22Rv1 (cell line): Measurements from ENCODE around the gene KAZN.

ENCODE experiments used
- ZFX ChIP-seq: fragments of 450-650 bp; IDR thresholded peaks from 2 replicates; pipeline ENCODE4 v1.6.1; 2017; ENCODE audit warnings: antibody characterized with exemption, borderline replicate concordance
- TF ChIP-seq, protein P1 (sequence below): fragments of 450-650 bp; IDR thresholded peaks from 2 replicates; pipeline ENCODE4 v1.5.1; 2017; ENCODE audit warnings: mild to moderate bottlenecking

- TF ChIP-seq, protein P1, sequence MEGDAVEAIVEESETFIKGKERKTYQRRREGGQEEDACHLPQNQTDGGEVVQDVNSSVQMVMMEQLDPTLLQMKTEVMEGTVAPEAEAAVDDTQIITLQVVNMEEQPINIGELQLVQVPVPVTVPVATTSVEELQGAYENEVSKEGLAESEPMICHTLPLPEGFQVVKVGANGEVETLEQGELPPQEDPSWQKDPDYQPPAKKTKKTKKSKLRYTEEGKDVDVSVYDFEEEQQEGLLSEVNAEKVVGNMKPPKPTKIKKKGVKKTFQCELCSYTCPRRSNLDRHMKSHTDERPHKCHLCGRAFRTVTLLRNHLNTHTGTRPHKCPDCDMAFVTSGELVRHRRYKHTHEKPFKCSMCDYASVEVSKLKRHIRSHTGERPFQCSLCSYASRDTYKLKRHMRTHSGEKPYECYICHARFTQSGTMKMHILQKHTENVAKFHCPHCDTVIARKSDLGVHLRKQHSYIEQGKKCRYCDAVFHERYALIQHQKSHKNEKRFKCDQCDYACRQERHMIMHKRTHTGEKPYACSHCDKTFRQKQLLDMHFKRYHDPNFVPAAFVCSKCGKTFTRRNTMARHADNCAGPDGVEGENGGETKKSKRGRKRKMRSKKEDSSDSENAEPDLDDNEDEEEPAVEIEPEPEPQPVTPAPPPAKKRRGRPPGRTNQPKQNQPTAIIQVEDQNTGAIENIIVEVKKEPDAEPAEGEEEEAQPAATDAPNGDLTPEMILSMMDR: no peak
- no peak for TF ChIP-seq ZFX
These were observed 420.3 kb downstream of the KAZN start for GRCh38 chr1:15018767-15019166.
